Measurements from ENCODE around the gene HECTD4. TPM values are rescaled to one million over a fixed set of nuclear protein-coding genes. Genes with fewer than 3 reads are reported as not detected.
"Not testable (repeated sequence)": the region's sequence is repeated elsewhere in the genome, so short reads cannot be mapped to it uniquely, and the experiment has no call there.

Gene HECTD4
- total RNA-seq, 1 donor from 2014 or later, result 34.7 TPM

- H3K4me1 Mint-ChIP-seq (ENCODE audit: low read depth), result no peaks in the 10 kb centered on the region
- intact Hi-C loops (cut with micrococcal nuclease), result no loop called here
- H3K36me3 Mint-ChIP-seq (ENCODE audit: low read depth), result peaks cover 66% of the 10 kb centered on the region
- no peaks in the 10 kb centered on the region for H3K27me3 Mint-ChIP-seq (ENCODE audit: low read depth)
- no peak overlapping the region for H3K27ac Mint-ChIP-seq
- DNase-seq (ENCODE audit: low spot score), result no peak
- no peak overlapping the region for H3K4me3 Mint-ChIP-seq (ENCODE audit: low read depth)
- peaks cover 13% of the 10 kb centered on the region for H3K9me3 Mint-ChIP-seq
Observed at GRCh38 chr12:112159146-112159541, 223.1 kb downstream of the HECTD4 start.

- H3K4me1 Mint-ChIP-seq (ENCODE audit: low read depth); H3K27ac Mint-ChIP-seq; intact Hi-C loops (cut with micrococcal nuclease); H3K4me3 Mint-ChIP-seq (ENCODE audit: low read depth); H3K27me3 Mint-ChIP-seq (ENCODE audit: low read depth); DNase-seq (ENCODE audit: low spot score): not testable (repeated sequence)
- Mint-ChIP-seq H3K9me3 (peaks cover 13% of the 10 kb centered on the region), H3K36me3 (ENCODE audit: low read depth) (peaks cover 71% of the 10 kb centered on the region)
Observed at GRCh38 chr12:112158461-112159145, 223.6 kb downstream of the HECTD4 start.

DNA sequence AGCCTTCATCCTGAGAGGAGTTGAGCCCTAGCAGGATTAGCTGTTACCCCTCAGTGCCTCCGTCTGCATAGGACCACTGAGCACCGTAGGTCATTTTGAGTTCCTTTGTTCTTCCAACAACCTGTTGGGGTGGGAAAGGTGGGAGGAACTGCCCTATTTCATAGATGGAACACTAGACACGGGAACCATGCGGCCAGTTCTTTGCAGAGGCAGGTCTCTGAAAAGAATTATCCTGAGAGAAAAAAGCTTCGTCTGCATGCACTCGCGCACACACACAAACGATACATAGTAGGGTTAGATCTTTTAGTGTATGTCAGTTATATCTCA is 228.4 kb downstream of the HECTD4 start:
- no peaks in the 10 kb centered on the region for H3K27me3 Mint-ChIP-seq (ENCODE audit: low read depth)
- H3K4me3 Mint-ChIP-seq (ENCODE audit: low read depth), result no peak overlapping the region
- peak overlapping the region; percentile 8 for H3K27ac Mint-ChIP-seq
- H3K9me3 Mint-ChIP-seq, result peaks cover 13% of the 10 kb centered on the region
- H3K36me3 Mint-ChIP-seq (ENCODE audit: low read depth), result peaks cover 84% of the 10 kb centered on the region
- H3K4me1 Mint-ChIP-seq (ENCODE audit: low read depth), result peaks cover 4% of the 10 kb centered on the region
- intact Hi-C loops (cut with micrococcal nuclease), result no loop called here
- no peak for DNase-seq (ENCODE audit: low spot score)

GRCh38 chr12:112153181-112153892 is 228.9 kb downstream of the HECTD4 start:
- Mint-ChIP-seq H3K36me3 (ENCODE audit: low read depth) (peaks cover 84% of the 10 kb centered on the region), H3K4me3 (ENCODE audit: low read depth) (no peak overlapping the region), H3K9me3 (peaks cover 12% of the 10 kb centered on the region), H3K27me3 (ENCODE audit: low read depth) (no peaks in the 10 kb centered on the region), H3K27ac (no peak overlapping the region), H3K4me1 (ENCODE audit: low read depth) (peaks cover 4% of the 10 kb centered on the region)
- no peak for DNase-seq (ENCODE audit: low spot score)
- intact Hi-C loops (cut with micrococcal nuclease), result no loop called here

- Mint-ChIP-seq H3K36me3 (ENCODE audit: low read depth) (peaks cover 76% of the 10 kb centered on the region), H3K27ac (peak overlapping the region; percentile 53), H3K4me1 (ENCODE audit: low read depth) (peaks cover 4% of the 10 kb centered on the region), H3K27me3 (ENCODE audit: low read depth) (no peaks in the 10 kb centered on the region), H3K4me3 (ENCODE audit: low read depth) (no peak overlapping the region), H3K9me3 (peaks cover 4% of the 10 kb centered on the region)
- intact Hi-C loops (cut with micrococcal nuclease), result no loop called here
- DNase-seq (ENCODE audit: low spot score), result no peak
Observed at GRCh38 chr12:112151766-112152541, 230.3 kb downstream of the HECTD4 start.

DNA sequence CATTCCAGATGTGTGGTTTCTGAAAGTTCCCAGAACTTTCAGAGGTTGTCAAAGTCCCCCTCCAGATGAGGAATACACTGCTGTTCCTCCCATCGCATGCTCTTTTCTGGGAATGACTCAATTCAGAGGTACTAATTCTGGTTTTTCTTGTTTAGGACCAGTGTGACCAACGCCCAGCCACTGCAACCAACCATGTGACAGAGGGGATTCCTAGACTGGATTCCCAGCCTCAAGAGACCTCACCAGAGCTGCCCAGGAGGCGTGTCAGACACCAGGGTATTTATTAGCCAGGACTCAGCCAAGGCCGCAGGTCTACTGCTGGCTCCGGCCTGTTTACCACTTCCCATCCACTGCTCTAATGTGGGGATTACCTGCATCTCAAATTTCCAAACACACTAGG is 232.6 kb downstream of the HECTD4 start:
- intact Hi-C loops (cut with micrococcal nuclease), result no loop called here
- H3K4me1 Mint-ChIP-seq (ENCODE audit: low read depth), result peaks cover 4% of the 10 kb centered on the region
- H3K4me3 Mint-ChIP-seq (ENCODE audit: low read depth), result no peak overlapping the region
- no peaks in the 10 kb centered on the region for H3K9me3 Mint-ChIP-seq
- H3K27ac Mint-ChIP-seq, result no peak overlapping the region
- peaks cover 75% of the 10 kb centered on the region for H3K36me3 Mint-ChIP-seq (ENCODE audit: low read depth)
- H3K27me3 Mint-ChIP-seq (ENCODE audit: low read depth), result no peaks in the 10 kb centered on the region
- no peak for DNase-seq (ENCODE audit: low spot score)

DNA sequence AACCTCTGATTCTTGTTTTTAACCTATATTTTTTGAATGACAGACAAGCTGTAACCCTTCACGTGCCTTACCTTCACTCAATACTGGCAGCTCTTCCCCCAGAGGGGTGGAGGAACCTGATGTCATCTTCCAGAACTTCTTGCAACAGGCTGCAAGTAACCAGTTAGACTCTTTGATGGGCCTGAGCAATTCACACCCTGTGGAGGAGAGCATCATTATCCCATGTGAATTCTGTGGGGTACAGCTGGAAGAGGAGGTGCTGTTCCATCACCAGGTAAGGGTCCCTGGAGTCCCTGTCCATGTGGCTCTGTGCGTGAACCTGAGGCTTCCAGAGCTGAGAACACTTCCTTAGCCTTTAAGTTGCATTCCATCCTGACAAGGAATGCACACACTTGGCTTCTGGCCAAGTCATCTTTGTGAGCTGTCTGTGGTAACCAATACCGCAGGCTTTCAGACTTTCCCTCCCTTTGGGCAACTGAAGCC is 234.2 kb downstream of the HECTD4 start:
- DNase-seq (ENCODE audit: low spot score), result no peak
- Mint-ChIP-seq H3K36me3 (ENCODE audit: low read depth) (peaks cover 69% of the 10 kb centered on the region), H3K27ac (no peak overlapping the region), H3K27me3 (ENCODE audit: low read depth) (no peaks in the 10 kb centered on the region), H3K4me1 (ENCODE audit: low read depth) (peaks cover 4% of the 10 kb centered on the region), H3K9me3 (no peaks in the 10 kb centered on the region), H3K4me3 (ENCODE audit: low read depth) (no peak overlapping the region)
- intact Hi-C loops (cut with micrococcal nuclease), result no loop called here

- DNase-seq (ENCODE audit: low spot score), result no peak
- Mint-ChIP-seq H3K4me3 (ENCODE audit: low read depth) (no peak overlapping the region), H3K4me1 (ENCODE audit: low read depth) (no peaks in the 10 kb centered on the region), H3K27ac (no peak overlapping the region), H3K36me3 (ENCODE audit: low read depth) (peaks cover 66% of the 10 kb centered on the region), H3K27me3 (ENCODE audit: low read depth) (no peaks in the 10 kb centered on the region), H3K9me3 (no peaks in the 10 kb centered on the region)
- intact Hi-C loops (cut with micrococcal nuclease), result no loop called here
Observed at GRCh38 chr12:112146123-112146522, 236.1 kb downstream of the HECTD4 start.

DNA sequence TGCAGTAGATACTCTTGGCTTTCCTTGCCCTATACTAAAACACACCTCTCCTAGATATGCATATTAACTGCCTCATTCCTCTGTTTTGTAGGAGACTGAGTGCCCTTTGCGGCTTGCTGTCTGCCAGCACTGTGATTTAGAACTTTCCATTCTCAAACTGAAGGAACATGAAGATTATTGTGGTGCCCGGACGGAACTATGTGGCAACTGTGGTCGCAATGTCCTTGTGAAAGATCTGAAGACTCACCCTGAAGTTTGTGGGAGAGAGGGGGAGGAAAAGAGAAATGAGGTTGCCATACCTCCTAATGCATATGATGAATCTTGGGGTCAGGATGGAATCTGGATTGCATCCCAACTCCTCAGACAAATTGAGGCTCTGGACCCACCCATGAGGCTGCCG is 241.5 kb downstream of the HECTD4 start:
- no peaks in the 10 kb centered on the region for H3K9me3 Mint-ChIP-seq
- DNase-seq (ENCODE audit: low spot score), result no peak
- intact Hi-C loops (cut with micrococcal nuclease), result no loop called here
- H3K36me3 Mint-ChIP-seq (ENCODE audit: low read depth), result peaks cover 56% of the 10 kb centered on the region
- no peak overlapping the region for H3K27ac Mint-ChIP-seq
- no peak overlapping the region for H3K4me3 Mint-ChIP-seq (ENCODE audit: low read depth)
- H3K4me1 Mint-ChIP-seq (ENCODE audit: low read depth), result no peaks in the 10 kb centered on the region
- no peaks in the 10 kb centered on the region for H3K27me3 Mint-ChIP-seq (ENCODE audit: low read depth)

DNA sequence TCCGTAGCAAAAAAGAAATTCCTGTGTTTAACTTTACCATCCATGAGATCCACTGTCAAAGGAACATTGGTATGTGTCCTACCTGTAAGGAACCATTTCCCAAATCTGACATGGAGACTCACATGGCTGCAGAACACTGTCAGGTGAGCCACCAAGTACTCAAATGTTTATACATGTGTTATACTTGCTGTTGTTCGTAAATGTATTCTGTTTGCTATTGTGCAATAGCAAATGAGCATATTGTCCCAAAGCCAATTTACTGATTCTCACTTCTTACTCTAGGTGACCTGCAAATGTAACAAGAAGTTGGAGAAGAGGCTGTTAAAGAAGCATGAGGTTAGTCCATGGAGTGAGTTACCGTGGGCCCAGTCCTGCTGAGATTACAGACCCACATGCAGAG is 247.5 kb downstream of the HECTD4 start:
- H3K4me1 Mint-ChIP-seq (ENCODE audit: low read depth), result peaks cover 20% of the 10 kb centered on the region
- intact Hi-C loops (cut with micrococcal nuclease), result loop anchor here (5.0 kb wide), 2 partner anchors 37 to 182 kb away; no protein-coding TSS in a partner anchor

GRCh38 chr12:112133418-112133817 is 248.8 kb downstream of the HECTD4 start:
- intact Hi-C loops (cut with micrococcal nuclease), result loop anchor here (5.0 kb wide), 2 partner anchors 36 to 181 kb away; no protein-coding TSS in a partner anchor
- H3K27ac Mint-ChIP-seq, result no peak overlapping the region
- no peaks in the 10 kb centered on the region for H3K27me3 Mint-ChIP-seq (ENCODE audit: low read depth)
- H3K9me3 Mint-ChIP-seq, result no peaks in the 10 kb centered on the region
- H3K36me3 Mint-ChIP-seq (ENCODE audit: low read depth), result peaks cover 35% of the 10 kb centered on the region
- no peak overlapping the region for H3K4me3 Mint-ChIP-seq (ENCODE audit: low read depth)
- no peak for DNase-seq (ENCODE audit: low spot score)
- peaks cover 28% of the 10 kb centered on the region for H3K4me1 Mint-ChIP-seq (ENCODE audit: low read depth)

More for the DNA sequence above, 247.5 kb downstream of the HECTD4 start:
- Mint-ChIP-seq H3K27me3 (ENCODE audit: low read depth) (no peaks in the 10 kb centered on the region), H3K4me3 (ENCODE audit: low read depth) (no peak overlapping the region), H3K36me3 (ENCODE audit: low read depth) (peaks cover 40% of the 10 kb centered on the region), H3K27ac (no peak overlapping the region), H3K9me3 (no peaks in the 10 kb centered on the region)
- DNase-seq (ENCODE audit: low spot score), result no peak

- peaks cover 37% of the 10 kb centered on the region for H3K36me3 Mint-ChIP-seq (ENCODE audit: low read depth)
- intact Hi-C loops (cut with micrococcal nuclease), result loop anchor here (2.0 to 5.0 kb wide), 4 partner anchors 34 to 255 kb away; partner anchors contain the start of genes ERP29 and TMEM116
- H3K27ac Mint-ChIP-seq, result no peak overlapping the region
- H3K4me1 Mint-ChIP-seq (ENCODE audit: low read depth), result peaks cover 42% of the 10 kb centered on the region
- no peak overlapping the region for H3K4me3 Mint-ChIP-seq (ENCODE audit: low read depth)
- H3K9me3 Mint-ChIP-seq, result no peaks in the 10 kb centered on the region
- no peak for DNase-seq (ENCODE audit: low spot score)
- no peaks in the 10 kb centered on the region for H3K27me3 Mint-ChIP-seq (ENCODE audit: low read depth)
Observed at GRCh38 chr12:112131686-112132085, 250.5 kb downstream of the HECTD4 start.

All from activated T-helper 2 cell treated with anti-CD3 and anti-CD28 coated beads, Interferon-gamma antibody, Interleukin-2, Interleukin-4, amounts not matched to agents 10 μg/mL and 5 μg/mL and 100 μg/mL, durations not matched to agents 14 hours and 24 hours and 36 hours (primary cell).